GM12873 (cell line): ENCODE measurements around the gene RNF43.

Experiments used
- TF ChIP-seq, protein P1 (sequence below): IDR thresholded peaks from 2 replicates; pipeline ENCODE4 v1.5.1; 2012; ENCODE audit warnings: low read depth, mild to moderate bottlenecking, moderate library complexity, low read length, control low read depth; ENCODE audit not compliant: insufficient read depth; ENCODE audit errors: missing control alignments

RNF43 gene

GRCh38 chr17:58385359-58385899 lies 31.9 kb downstream of the RNF43 start:
- TF ChIP-seq, protein P1, sequence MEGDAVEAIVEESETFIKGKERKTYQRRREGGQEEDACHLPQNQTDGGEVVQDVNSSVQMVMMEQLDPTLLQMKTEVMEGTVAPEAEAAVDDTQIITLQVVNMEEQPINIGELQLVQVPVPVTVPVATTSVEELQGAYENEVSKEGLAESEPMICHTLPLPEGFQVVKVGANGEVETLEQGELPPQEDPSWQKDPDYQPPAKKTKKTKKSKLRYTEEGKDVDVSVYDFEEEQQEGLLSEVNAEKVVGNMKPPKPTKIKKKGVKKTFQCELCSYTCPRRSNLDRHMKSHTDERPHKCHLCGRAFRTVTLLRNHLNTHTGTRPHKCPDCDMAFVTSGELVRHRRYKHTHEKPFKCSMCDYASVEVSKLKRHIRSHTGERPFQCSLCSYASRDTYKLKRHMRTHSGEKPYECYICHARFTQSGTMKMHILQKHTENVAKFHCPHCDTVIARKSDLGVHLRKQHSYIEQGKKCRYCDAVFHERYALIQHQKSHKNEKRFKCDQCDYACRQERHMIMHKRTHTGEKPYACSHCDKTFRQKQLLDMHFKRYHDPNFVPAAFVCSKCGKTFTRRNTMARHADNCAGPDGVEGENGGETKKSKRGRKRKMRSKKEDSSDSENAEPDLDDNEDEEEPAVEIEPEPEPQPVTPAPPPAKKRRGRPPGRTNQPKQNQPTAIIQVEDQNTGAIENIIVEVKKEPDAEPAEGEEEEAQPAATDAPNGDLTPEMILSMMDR, result no peak

DNA sequence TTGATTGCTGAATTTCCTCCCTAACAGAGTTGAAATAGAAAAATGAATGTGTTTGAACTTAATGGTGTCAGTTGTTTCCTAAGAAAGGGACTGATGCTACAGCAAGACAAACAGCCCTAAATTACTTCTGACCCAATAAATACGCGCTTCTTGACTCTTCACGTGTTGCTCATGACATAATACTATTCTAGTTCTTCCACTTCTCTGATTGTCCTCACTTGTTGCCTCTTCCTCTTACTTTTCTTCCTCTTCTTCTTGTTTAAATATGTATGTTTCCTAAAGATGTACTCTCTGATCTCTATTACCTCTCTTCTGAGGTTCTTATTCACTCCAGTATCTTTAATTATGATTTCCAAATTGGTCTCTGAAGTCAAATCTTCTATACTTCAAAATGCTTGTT lies 32.4 kb downstream of the RNF43 start:
- TF ChIP-seq, protein P1, result no peak

- TF ChIP-seq, protein P1, result no peak
Measured at GRCh38 chr17:58383892-58384462, 33.4 kb downstream of the RNF43 start.

DNA sequence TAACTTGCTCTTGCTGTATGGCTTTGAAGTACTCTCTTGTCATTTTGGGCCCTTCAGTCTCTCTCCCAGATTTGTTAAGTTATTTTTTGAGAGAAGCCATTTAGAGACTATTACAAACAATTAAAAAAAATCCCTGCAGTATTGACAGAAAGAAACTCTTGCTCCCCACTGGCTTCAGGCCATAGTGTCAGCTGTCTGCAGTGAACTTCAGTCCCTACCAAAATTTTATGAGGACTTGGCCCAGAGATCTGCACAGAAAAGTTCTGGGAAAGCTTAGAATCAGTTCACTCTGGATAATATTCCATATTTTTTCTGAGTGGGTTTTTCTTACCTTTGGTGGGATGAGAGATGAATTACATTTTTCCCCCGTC lies 34.5 kb downstream of the RNF43 start:
- TF ChIP-seq, protein P1, result no peak

GRCh38 chr17:58382108-58382871 lies 35.0 kb downstream of the RNF43 start:
- TF ChIP-seq, protein P1, result no peak

DNA sequence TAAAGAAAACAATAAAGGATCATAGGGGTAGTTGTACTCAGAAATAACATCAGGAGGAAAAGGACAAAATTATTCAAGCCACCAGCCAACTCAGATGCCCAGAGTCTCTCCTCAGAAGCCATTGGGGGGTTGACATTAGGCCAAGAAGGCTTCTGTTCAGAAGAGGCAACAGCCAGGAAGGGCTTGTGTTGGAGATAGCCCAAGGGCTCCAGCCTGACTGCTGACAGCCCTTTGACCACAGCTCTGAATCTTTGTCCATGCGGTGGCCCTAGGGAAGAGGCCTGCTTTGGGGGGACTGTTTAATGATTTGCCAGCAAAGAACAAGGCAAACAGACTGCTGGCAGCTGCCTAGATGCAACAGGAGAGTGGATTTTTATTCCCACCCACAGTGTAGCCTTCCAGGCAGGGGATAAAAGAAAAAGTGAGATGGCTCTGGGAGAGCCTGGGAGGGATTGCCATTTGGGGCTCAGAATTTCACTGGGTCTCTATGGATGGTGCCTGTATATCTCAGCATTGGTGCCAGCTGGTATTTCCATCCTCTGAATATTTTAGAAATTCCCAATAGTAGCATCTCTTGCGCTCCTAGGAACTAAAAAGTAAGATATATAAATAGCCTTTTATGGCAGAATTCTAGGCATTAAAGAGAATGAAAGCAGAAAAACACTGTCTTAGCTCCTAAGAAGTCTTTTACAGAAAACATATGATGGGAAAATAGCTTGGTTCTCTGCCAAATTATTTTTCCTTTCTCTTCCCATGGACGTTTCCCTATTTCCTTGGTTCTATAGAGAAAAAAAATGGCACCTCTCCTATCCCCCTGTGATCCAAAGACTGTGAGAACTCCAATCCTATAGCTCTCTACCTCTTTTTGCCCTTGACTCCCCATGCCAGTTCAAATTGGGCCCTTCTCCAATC lies 36.0 kb downstream of the RNF43 start:
- TF ChIP-seq, protein P1, result no peak
